GM23338 (cell line): Measurements from ENCODE around the gene ARPC4. TPM values are rescaled to one million over a fixed set of nuclear protein-coding genes. Genes with fewer than 3 reads are reported as not detected.

Experiments used
- ATAC-seq: fragments of 200-7000 bp; cut with Tn5 transposase; 3 replicates; pipeline ENCODE4 v1.9.1; 2020
- DNase-seq: peaks from one replicate; pipeline ENCODE4 v3.0.0-alpha.2; 2015; ENCODE audit warnings: low spot score
- H2AFZ ChIP-seq: fragments of 200-600 bp; sonication (generic); 2 replicates; pipeline ENCODE4 v1.8.0; 2016; ENCODE audit warnings: antibody characterized with exemption, mild to moderate bottlenecking, moderate library complexity
- H3F3A ChIP-seq: fragments of 200-600 bp; sonication (generic); replicated peaks from 2 replicates; pipeline ENCODE4 v1.8.0; 2017; ENCODE audit warnings: antibody characterized with exemption, mixed run types, low read depth
- H3K27ac ChIP-seq: fragments of 200-600 bp; sonication (generic); 2 replicates; pipeline ENCODE4 v1.6.1; 2016; ENCODE audit warnings: low read depth
- H3K27me3 ChIP-seq: fragments of 200-600 bp; sonication (generic); 2 replicates; pipeline ENCODE4 v1.8.0; 2016; ENCODE audit warnings: mild to moderate bottlenecking, mixed run types, moderate library complexity; ENCODE audit not compliant: insufficient read depth
- H3K36me3 ChIP-seq: fragments of 200-600 bp; sonication (generic); 2 replicates; pipeline ENCODE4 v1.8.0; 2016; ENCODE audit warnings: mild to moderate bottlenecking; ENCODE audit not compliant: insufficient read depth
- H3K4me1 ChIP-seq: fragments of 200-600 bp; sonication (generic); 2 replicates; pipeline ENCODE4 v1.8.0; 2016; ENCODE audit warnings: mild to moderate bottlenecking, moderate library complexity; ENCODE audit not compliant: insufficient read depth
- H3K4me2 ChIP-seq: fragments of 200-600 bp; sonication (generic); 2 replicates; pipeline ENCODE4 v1.7.1; 2017; ENCODE audit warnings: mixed run types
- H3K4me3 ChIP-seq: fragments of 200-600 bp; sonication (generic); 2 replicates; pipeline ENCODE4 v1.6.1; 2016; ENCODE audit warnings: mixed run types
- H3K79me2 ChIP-seq: fragments of 200-600 bp; sonication (generic); replicated peaks from 2 replicates; pipeline ENCODE4 v1.8.0; 2017; ENCODE audit warnings: mild to moderate bottlenecking; ENCODE audit not compliant: insufficient read depth
- H3K9me2 ChIP-seq: fragments of 200-600 bp; sonication (generic); 2 replicates; pipeline ENCODE4 v1.8.0; 2017; ENCODE audit not compliant: insufficient read depth
- H4K20me1 ChIP-seq: fragments of 200-600 bp; sonication (generic); replicated peaks from 2 replicates; pipeline ENCODE4 v1.8.0; 2017; ENCODE audit warnings: mild to moderate bottlenecking; ENCODE audit not compliant: insufficient read depth
- H3K27ac Mint-ChIP-seq: 2 replicates; pipeline ENCODE4 v1.8.0; 2020; ENCODE audit warnings: inconsistent platforms, mild to moderate bottlenecking, moderate library complexity, mixed read lengths
- H3K27me3 Mint-ChIP-seq: 3 replicates; pipeline ENCODE4 v1.8.0; 2022; ENCODE audit warnings: low read depth, mild to moderate bottlenecking, moderate library complexity, mixed read lengths, inconsistent platforms; ENCODE audit not compliant: insufficient read depth, poor library complexity
- H3K36me3 Mint-ChIP-seq: 3 replicates; pipeline ENCODE4 v1.8.0; 2021; ENCODE audit warnings: low read depth, mild to moderate bottlenecking, inconsistent platforms, moderate library complexity, mixed read lengths
- H3K4me1 Mint-ChIP-seq: 3 replicates; pipeline ENCODE4 v1.8.0; 2020; ENCODE audit warnings: mild to moderate bottlenecking, inconsistent platforms, mixed read lengths
- H3K4me3 Mint-ChIP-seq: 3 replicates; pipeline ENCODE4 v1.8.0; 2021; ENCODE audit warnings: moderate library complexity, mild to moderate bottlenecking, inconsistent platforms, mixed read lengths
- H3K9me3 Mint-ChIP-seq: 3 replicates; pipeline ENCODE4 v1.8.0; 2020; ENCODE audit warnings: moderate library complexity, mild to moderate bottlenecking, inconsistent platforms, mixed read lengths
- CREB1 ChIP-seq: fragments of 250-450 bp; sonication (Bioruptor Pico); IDR thresholded peaks from 2 replicates; pipeline ENCODE4 v1.5.0; 2020; ENCODE audit warnings: low read depth, mild to moderate bottlenecking, moderate library complexity
- EZH2 ChIP-seq: fragments of 200-600 bp; sonication (generic); IDR thresholded peaks from one replicate; pipeline ENCODE4 v1.8.0; 2017; ENCODE audit warnings: antibody characterized with exemption, mild to moderate bottlenecking, low read depth; ENCODE audit not compliant: unreplicated experiment
- EZH2phosphoT487 ChIP-seq: fragments of 200-600 bp; sonication (generic); IDR thresholded peaks from one replicate; pipeline ENCODE4 v1.8.1; 2018; ENCODE audit warnings: antibody characterized with exemption; ENCODE audit not compliant: unreplicated experiment
- JUNB ChIP-seq: IDR thresholded peaks from one replicate; pipeline ENCODE4 v1.6.1; 2016; ENCODE audit warnings: antibody characterized with exemption; ENCODE audit not compliant: unreplicated experiment
- NANOG ChIP-seq: IDR thresholded peaks from 2 replicates; pipeline ENCODE4 v1.6.1; 2016; ENCODE audit warnings: antibody characterized with exemption, borderline replicate concordance
- POLR2AphosphoS5 ChIP-seq: IDR thresholded peaks from 2 replicates; pipeline ENCODE4 v1.6.1; 2016; ENCODE audit warnings: antibody characterized with exemption, low read depth
- REST ChIP-seq: IDR thresholded peaks from one replicate; pipeline ENCODE4 v1.6.1; 2018; ENCODE audit warnings: antibody characterized with exemption; ENCODE audit not compliant: unreplicated experiment
- STAT1 ChIP-seq: IDR thresholded peaks from one replicate; pipeline ENCODE4 v1.6.1; 2016; ENCODE audit warnings: antibody characterized with exemption; ENCODE audit not compliant: unreplicated experiment
- ZNF114 ChIP-seq: fragments of 250-450 bp; sonication (Bioruptor Pico); IDR thresholded peaks from 2 replicates; pipeline ENCODE4 v1.5.0; 2020; ENCODE audit warnings: mild to moderate bottlenecking, moderate library complexity
- ZNF331 ChIP-seq: fragments of 250-450 bp; sonication (Bioruptor Pico); IDR thresholded peaks from 2 replicates; pipeline ENCODE4 v1.5.0; 2020; ENCODE audit warnings: low read depth, mild to moderate bottlenecking, moderate library complexity
- ZNF462 ChIP-seq: fragments of 250-450 bp; sonication (Bioruptor Pico); IDR thresholded peaks from 2 replicates; pipeline ENCODE4 v1.5.0; 2020; ENCODE audit warnings: mild to moderate bottlenecking, moderate library complexity
- polyA plus RNA-seq: library from polyadenylated mRNA; unstranded; fragments of >200 nt; fragmentation: Nextera tagmentation; extraction: Ambion mirVana; gene quantifications from 2 replicates; pipeline ENCODE4 v1.2.1, GENCODE V29; 2016
- total RNA-seq: library from RNA; depleted of rRNA; stranded (reverse); fragments of >200 nt; shearing (Covaris generic); gene quantifications from 2 replicates; pipeline ENCODE4 v1.2.3, GENCODE V29; 2014
- TF ChIP-seq, protein P1 (sequence below): IDR thresholded peaks from 2 replicates; pipeline ENCODE4 v1.6.1; 2016; ENCODE audit warnings: antibody characterized with exemption
- TF ChIP-seq, protein P2 (sequence below), 2 experiments: fragments of 200-600 bp in 1 of 2; sonication (generic) in 1 of 2; conservative IDR thresholded peaks; 2 replicates each; pipeline versions ENCODE4 v1.5.1 to v1.6.1; 2016 to 2017; ENCODE audit warnings: antibody characterized with exemption in 2 of 2, low read depth in 2 of 2, mild to moderate bottlenecking in 2 of 2, moderate library complexity in 1 of 2

ARPC4 gene
- total and polyA plus RNA-seq, 2 experiments from 2014 or later, result 71.9 to 176 TPM

DNA sequence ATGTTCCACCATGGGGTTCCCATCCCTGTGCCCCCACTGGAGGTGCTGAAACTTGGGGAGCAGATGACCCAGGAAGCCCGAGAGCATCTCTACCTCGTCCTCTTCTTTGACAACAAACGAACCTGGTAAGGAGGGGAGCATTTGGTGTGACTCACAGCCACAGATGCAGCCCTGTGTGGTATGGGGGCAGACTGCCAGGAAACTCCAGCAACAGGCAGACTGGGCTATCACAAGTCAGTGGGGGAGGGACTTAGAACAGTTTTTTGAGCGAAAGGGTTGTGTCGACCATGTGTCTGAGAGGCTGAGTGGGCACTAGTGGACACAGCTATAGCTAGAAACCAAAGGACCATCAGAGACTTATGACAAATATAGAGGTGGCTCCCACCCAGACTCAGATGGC is 46.6 kb upstream of the ARPC4 start:
- H3K4me1 ChIP-seq, result peaks cover 9% of the 10 kb centered on the region; the same call in 1 of the 2 replicates
- peaks cover 20% of the 10 kb centered on the region for H3F3A ChIP-seq

More for the DNA sequence above, 46.6 kb upstream of the ARPC4 start:
- Histone ChIP-seq H2AFZ (no peak overlapping the region), H4K20me1 (no peaks in the 10 kb centered on the region), H3K79me2 (peaks cover 11% of the 10 kb centered on the region), H3K36me3 (peaks cover 27% of the 10 kb centered on the region), H3K27me3 (no peaks in the 10 kb centered on the region), H3K9me2 (no peaks in the 10 kb centered on the region; the same call in 1 of the 2 replicates), H3K4me2 (no peak overlapping the region), H3K27ac (no peak overlapping the region), H3K4me3 (no peak overlapping the region)
- H3K4me3 Mint-ChIP-seq, result no peak overlapping the region
- DNase-seq (no peak), ATAC-seq (no peak)
- TF ChIP-seq REST (no peak), ZNF114 (CRISPR knock-in tag) (no peak), CREB1 (CRISPR knock-in tag) (no peak), ZNF462 (CRISPR knock-in tag) (no peak), NANOG (no peak), ZNF331 (CRISPR knock-in tag) (no peak), STAT1 (no peak), EZH2 (no peak), JUNB (no peak), POLR2AphosphoS5 (no peak), EZH2phosphoT487 (no peak)
- TF ChIP-seq, protein P1, sequence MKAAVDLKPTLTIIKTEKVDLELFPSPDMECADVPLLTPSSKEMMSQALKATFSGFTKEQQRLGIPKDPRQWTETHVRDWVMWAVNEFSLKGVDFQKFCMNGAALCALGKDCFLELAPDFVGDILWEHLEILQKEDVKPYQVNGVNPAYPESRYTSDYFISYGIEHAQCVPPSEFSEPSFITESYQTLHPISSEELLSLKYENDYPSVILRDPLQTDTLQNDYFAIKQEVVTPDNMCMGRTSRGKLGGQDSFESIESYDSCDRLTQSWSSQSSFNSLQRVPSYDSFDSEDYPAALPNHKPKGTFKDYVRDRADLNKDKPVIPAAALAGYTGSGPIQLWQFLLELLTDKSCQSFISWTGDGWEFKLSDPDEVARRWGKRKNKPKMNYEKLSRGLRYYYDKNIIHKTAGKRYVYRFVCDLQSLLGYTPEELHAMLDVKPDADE, result no peak
- TF ChIP-seq, protein P2, sequence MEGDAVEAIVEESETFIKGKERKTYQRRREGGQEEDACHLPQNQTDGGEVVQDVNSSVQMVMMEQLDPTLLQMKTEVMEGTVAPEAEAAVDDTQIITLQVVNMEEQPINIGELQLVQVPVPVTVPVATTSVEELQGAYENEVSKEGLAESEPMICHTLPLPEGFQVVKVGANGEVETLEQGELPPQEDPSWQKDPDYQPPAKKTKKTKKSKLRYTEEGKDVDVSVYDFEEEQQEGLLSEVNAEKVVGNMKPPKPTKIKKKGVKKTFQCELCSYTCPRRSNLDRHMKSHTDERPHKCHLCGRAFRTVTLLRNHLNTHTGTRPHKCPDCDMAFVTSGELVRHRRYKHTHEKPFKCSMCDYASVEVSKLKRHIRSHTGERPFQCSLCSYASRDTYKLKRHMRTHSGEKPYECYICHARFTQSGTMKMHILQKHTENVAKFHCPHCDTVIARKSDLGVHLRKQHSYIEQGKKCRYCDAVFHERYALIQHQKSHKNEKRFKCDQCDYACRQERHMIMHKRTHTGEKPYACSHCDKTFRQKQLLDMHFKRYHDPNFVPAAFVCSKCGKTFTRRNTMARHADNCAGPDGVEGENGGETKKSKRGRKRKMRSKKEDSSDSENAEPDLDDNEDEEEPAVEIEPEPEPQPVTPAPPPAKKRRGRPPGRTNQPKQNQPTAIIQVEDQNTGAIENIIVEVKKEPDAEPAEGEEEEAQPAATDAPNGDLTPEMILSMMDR (conservative IDR thresholded peaks at IDR 0.05; ENCODE audit: low read depth in 2 of 2), result no peak
- H3K27me3 Mint-ChIP-seq, result peaks cover 11% of the 10 kb centered on the region
- H3K36me3 Mint-ChIP-seq, result peaks cover 80% of the 10 kb centered on the region
- no peak overlapping the region for H3K27ac Mint-ChIP-seq
- peaks cover 3% of the 10 kb centered on the region; the same call in 2 of the 3 replicates for H3K4me1 Mint-ChIP-seq
- H3K9me3 Mint-ChIP-seq, result no peaks in the 10 kb centered on the region
